Epithelial cell of alveolus of lung (primary cell): ENCODE measurements around the gene GPR137B. TPM values are rescaled to one million over a fixed set of nuclear protein-coding genes. Genes with fewer than 3 reads are reported as not detected.

Experiments used
- total RNA-seq: library from RNA; depleted of rRNA; stranded (reverse); fragments of >200 nt; gene quantifications from 2 replicates; pipeline ENCODE4 v1.2.1, GENCODE V29; 2015

The GPR137B gene, protein sequence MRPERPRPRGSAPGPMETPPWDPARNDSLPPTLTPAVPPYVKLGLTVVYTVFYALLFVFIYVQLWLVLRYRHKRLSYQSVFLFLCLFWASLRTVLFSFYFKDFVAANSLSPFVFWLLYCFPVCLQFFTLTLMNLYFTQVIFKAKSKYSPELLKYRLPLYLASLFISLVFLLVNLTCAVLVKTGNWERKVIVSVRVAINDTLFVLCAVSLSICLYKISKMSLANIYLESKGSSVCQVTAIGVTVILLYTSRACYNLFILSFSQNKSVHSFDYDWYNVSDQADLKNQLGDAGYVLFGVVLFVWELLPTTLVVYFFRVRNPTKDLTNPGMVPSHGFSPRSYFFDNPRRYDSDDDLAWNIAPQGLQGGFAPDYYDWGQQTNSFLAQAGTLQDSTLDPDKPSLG
- total RNA-seq = 7.3 and 14.2 TPM in 2 replicates

DNA sequence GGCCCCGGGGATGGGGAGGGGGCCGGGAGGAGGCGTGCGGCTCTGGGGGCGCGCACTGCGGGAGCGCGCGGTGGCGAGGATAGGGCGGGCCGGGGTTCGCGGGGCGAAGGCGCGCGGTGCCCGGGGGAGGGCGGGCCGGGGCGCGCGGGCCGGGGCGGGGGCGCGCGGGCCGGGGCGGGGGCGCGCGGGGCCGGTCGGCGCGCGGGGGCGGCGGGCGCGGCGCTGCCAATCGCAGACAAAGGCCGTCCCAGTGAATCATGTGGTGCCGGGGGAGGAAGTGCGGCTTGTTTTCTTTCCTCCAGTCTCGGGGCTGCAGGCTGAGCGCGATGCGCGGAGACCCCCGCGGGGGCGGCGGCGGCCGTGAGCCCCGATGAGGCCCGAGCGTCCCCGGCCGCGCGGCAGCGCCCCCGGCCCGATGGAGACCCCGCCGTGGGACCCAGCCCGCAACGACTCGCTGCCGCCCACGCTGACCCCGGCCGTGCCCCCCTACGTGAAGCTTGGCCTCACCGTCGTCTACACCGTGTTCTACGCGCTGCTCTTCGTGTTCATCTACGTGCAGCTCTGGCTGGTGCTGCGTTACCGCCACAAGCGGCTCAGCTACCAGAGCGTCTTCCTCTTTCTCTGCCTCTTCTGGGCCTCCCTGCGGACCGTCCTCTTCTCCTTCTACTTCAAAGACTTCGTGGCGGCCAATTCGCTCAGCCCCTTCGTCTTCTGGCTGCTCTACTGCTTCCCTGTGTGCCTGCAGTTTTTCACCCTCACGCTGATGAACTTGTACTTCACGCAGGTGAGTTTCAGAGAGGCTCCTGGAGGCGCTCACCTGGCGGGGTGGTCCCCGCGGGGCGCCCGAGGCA lies at the start of gene GPR137B:
Gene GPR137B (plus strand): TSS at position 287 of the 851 bp plus-strand sequence. CDS start 84 bp downstream, at position 371.

Other genes starting within 250 kb of the GPR137B start
- 109 and 336 TPM in 2 replicates for gene NID1, start 77.4 kb upstream of the GPR137B start, total RNA-seq
- gene ERO1B, start 139.4 kb downstream of the GPR137B start, total RNA-seq = 3.6 and 4.2 TPM in 2 replicates